ENCODE results near the gene CUTA. TPM values are rescaled to one million over a fixed set of nuclear protein-coding genes. Genes with fewer than 3 reads are reported as not detected.

Gene CUTA
- total RNA-seq, 3 donors from 2014 or later (not counting 1 experiment from before 2014, with no cell fraction given): 166 to 186 (median 184) TPM

DNA sequence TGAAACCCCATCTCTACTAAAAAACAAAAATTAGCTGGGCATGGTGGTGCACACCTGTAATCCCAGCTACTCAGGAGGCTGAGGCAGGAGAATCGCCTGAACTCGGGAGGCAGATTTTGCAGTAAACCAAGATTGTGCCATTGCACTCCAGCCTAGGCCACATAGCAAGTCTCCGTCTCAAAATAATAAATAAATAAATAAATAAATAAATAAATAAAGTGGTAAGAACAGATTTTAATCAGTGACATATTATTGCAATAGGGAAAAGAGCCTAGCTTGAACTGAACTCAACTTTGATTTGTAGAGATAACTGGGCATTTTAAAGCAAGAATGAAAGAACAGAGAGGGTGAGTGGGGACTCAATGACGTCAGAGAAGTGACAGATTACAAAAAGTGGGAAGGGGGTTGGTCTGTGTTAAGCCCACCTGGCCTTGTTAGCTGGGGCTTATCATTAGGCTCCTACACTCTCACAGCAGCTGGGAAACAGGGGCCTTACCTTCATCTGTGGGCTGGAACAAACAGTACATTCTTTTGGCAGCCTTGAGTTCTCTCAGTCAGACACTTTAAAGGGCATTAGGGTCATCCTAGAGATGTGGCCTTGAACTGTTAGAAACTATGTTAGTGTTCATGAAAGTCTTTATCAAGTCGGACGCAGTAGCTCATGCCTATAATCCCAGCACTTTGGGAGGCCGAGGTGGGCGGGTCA, 50.7 kb downstream of the CUTA start:
- Mint-ChIP-seq H3K27me3 (ENCODE audit: low read depth in 2 of 2) (no peaks in the 10 kb centered on the region), H3K4me3 (no peak overlapping the region), H3K4me1 (no peaks in the 10 kb centered on the region), H3K36me3 (no peaks in the 10 kb centered on the region), H3K27ac (no peak overlapping the region), H3K9me3 (no peaks in the 10 kb centered on the region)
- H3K36me3 ChIP-seq (ENCODE audit: control insufficient read depth, insufficient read depth, low read length): no peaks in the 10 kb centered on the region
- ATAC-seq: no peak
- H3K9me3 ChIP-seq (ENCODE audit: control insufficient read depth, insufficient read depth, low read length): no peaks in the 10 kb centered on the region
- no peaks in the 10 kb centered on the region for H3K4me1 ChIP-seq (ENCODE audit: control insufficient read depth, insufficient read depth, low read length)
- intact Hi-C loops (cut with micrococcal nuclease): no loop called here
- no peaks in the 10 kb centered on the region for H3K27me3 ChIP-seq (ENCODE audit: control insufficient read depth, insufficient read depth, low read length)
- TF ChIP-seq CTCF (IDR thresholded peaks at IDR 0.05): no peak
- no peak for DNase-seq
- no peak overlapping the region for H3K27ac ChIP-seq (ENCODE audit: low read length)
- H3K4me3 ChIP-seq (ENCODE audit: low read length): no peak overlapping the region
- 62% methylated on average over 3 of the region's 8 CpGs for WGBS (ENCODE audit: insufficient coverage)

Other genes with a start within 250 kb of the CUTA start
- 1 to 10 TPM in 1 of 3 donors, under 1 TPM in 2; 0.93 to 2.0 (median 0.94) TPM for gene COL11A2, start 225.6 kb downstream of the CUTA start, total RNA-seq
- 10 to 100 TPM; 72.3 to 96.4 (median 73.9) TPM for gene RXRB, start 217.4 kb downstream of the CUTA start, total RNA-seq
- 10 to 100 TPM; 38.9 to 45.7 (median 45.6) TPM for gene SLC39A7, start 217.2 kb downstream of the CUTA start, total RNA-seq
- 1 to 10 TPM; 5.4 to 7.7 (median 6.8) TPM for gene HSD17B8, start 213.5 kb downstream of the CUTA start, total RNA-seq
- gene RING1, start 209.6 kb downstream of the CUTA start, total RNA-seq: 10 to 100 TPM; 34.5 to 40.3 (median 36.5) TPM
- gene VPS52, start 146.2 kb downstream of the CUTA start, total RNA-seq: 100 to 1,000 TPM in 1 of 3 donors, 10 to 100 TPM in 2; 98.0 to 112 (median 99.4) TPM
- 1,000 to 10,000 TPM; 1,182 to 1,707 (median 1,500) TPM for gene RPS18, start 146.0 kb downstream of the CUTA start, total RNA-seq
- 10 to 100 TPM; 22.7 to 24.1 (median 23.1) TPM for gene B3GALT4, start 141.0 kb downstream of the CUTA start, total RNA-seq
- gene WDR46, start 128.9 kb downstream of the CUTA start, total RNA-seq: 10 to 100 TPM; 33.6 to 56.3 (median 47.0) TPM
- 10 to 100 TPM; 19.2 to 26.5 (median 22.7) TPM for gene PFDN6, start 128.5 kb downstream of the CUTA start, total RNA-seq
- gene RGL2, start 119.2 kb downstream of the CUTA start, total RNA-seq: 10 to 100 TPM; 80.7 to 91.4 (median 84.9) TPM
- 100 to 1,000 TPM; 404 to 457 (median 446) TPM for gene TAPBP, start 104.0 kb downstream of the CUTA start, total RNA-seq
- 10 to 100 TPM; 20.4 to 34.0 (median 25.9) TPM for gene ZBTB22, start 100.4 kb downstream of the CUTA start, total RNA-seq
- 10 to 100 TPM; 50.7 to 76.7 (median 51.6) TPM for gene DAXX, start 95.1 kb downstream of the CUTA start, total RNA-seq
- 1 to 10 TPM; 2.7 to 4.6 (median 3.3) TPM for gene KIFC1, start 26.3 kb downstream of the CUTA start, total RNA-seq
- 100 to 1,000 TPM; 262 to 392 (median 322) TPM for gene PHF1, start 7.1 kb downstream of the CUTA start, total RNA-seq
- gene SYNGAP1, start 2.0 kb upstream of the CUTA start, total RNA-seq: 10 to 100 TPM; 43.5 to 61.6 (median 55.8) TPM
- gene ZBTB9, start 36.5 kb upstream of the CUTA start, total RNA-seq: 1 to 10 TPM; 3.8 to 5.1 (median 3.9) TPM
- 10 to 100 TPM; 36.3 to 49.8 (median 40.7) TPM for gene BAK1, start 162.2 kb upstream of the CUTA start, total RNA-seq
- gene ITPR3, start 203.2 kb upstream of the CUTA start, total RNA-seq: 10 to 100 TPM; 45.5 to 66.7 (median 46.0) TPM

Data from natural killer cell (primary cell).